ENCODE results near the gene BSND.

DNA sequence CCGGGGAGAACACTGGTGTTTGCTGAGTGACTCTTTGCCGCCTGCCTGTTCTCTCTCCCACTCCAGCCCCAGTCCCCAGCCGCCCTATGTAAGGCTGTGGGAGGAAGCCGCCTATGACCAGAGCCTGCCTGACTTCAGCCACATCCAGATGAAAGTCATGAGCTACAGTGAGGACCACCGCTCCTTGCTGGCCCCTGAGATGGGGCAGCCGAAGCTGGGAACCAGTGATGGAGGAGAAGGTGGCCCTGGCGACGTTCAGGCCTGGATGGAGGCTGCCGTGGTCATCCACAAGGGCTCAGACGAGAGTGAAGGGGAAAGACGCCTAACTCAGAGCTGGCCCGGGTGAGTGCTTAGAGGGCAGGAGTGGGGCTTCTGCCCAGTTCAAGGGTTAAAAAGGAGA is 8.2 kb downstream of the BSND start:
- TF ChIP-seq, protein P1, sequence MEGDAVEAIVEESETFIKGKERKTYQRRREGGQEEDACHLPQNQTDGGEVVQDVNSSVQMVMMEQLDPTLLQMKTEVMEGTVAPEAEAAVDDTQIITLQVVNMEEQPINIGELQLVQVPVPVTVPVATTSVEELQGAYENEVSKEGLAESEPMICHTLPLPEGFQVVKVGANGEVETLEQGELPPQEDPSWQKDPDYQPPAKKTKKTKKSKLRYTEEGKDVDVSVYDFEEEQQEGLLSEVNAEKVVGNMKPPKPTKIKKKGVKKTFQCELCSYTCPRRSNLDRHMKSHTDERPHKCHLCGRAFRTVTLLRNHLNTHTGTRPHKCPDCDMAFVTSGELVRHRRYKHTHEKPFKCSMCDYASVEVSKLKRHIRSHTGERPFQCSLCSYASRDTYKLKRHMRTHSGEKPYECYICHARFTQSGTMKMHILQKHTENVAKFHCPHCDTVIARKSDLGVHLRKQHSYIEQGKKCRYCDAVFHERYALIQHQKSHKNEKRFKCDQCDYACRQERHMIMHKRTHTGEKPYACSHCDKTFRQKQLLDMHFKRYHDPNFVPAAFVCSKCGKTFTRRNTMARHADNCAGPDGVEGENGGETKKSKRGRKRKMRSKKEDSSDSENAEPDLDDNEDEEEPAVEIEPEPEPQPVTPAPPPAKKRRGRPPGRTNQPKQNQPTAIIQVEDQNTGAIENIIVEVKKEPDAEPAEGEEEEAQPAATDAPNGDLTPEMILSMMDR (IDR thresholded peaks at IDR 0.05), result no peak
- no peak for TF ChIP-seq POLR2A (IDR thresholded peaks at IDR 0.05)

Data from esophagus squamous epithelium (tissue), 4 donors.